K562 (cell line): ENCODE data around the gene ABCB10. TPM values are rescaled to one million over a fixed set of nuclear protein-coding genes. Genes with fewer than 3 reads are reported as not detected.

ENCODE experiments used
- ARID3B ChIP-seq: fragments of 250-450 bp; sonication (Bioruptor Pico); IDR thresholded peaks from 2 replicates; pipeline ENCODE4 v1.4.0; 2020; ENCODE audit warnings: borderline replicate concordance
- CBX8 ChIP-seq: fragments of 200-600 bp; sonication (generic); IDR thresholded peaks from 2 replicates; pipeline ENCODE4 v1.6.1; 2012; ENCODE audit warnings: borderline replicate concordance, mixed run types, low read depth, mild to moderate bottlenecking, moderate library complexity, mixed read lengths, low read length, control low read depth, inconsistent platforms; ENCODE audit not compliant: poor library complexity, severe bottlenecking; ENCODE audit errors: extremely low read depth
- CHD7 ChIP-seq: fragments of 200-600 bp; sonication (generic); IDR thresholded peaks from one replicate; pipeline ENCODE4 v1.6.1; 2012; ENCODE audit warnings: mild to moderate bottlenecking, low read depth, low read length, inconsistent platforms
- ERF ChIP-seq: fragments of 450-650 bp; formaldehyde crosslinking; IDR thresholded peaks from 2 replicates; pipeline ENCODE4 v1.4.0; 2020; ENCODE audit warnings: mild to moderate bottlenecking, mixed read lengths
- IRF2 ChIP-seq: sonication (generic); formaldehyde crosslinking; IDR thresholded peaks from 2 replicates; pipeline ENCODE4 v1.8.1; 2022; ENCODE audit warnings: mild to moderate bottlenecking, missing genetic modification reagents
- MBD2 ChIP-seq: sonication (generic); IDR thresholded peaks from 2 replicates; pipeline ENCODE4 v1.6.1; 2016; ENCODE audit warnings: low read depth, borderline replicate concordance
- RHOXF2B ChIP-seq: fragments of 250-450 bp; sonication (Bioruptor Pico); conservative IDR thresholded peaks from 2 replicates; pipeline ENCODE4 v1.5.1; 2021
- SRF ChIP-seq, 2 experiments: fragments of 250-450, 450-650 bp in 1 of 2; sonication (Bioruptor Pico) in 1 of 2; sonication (generic) in 1 of 2; formaldehyde crosslinking; IDR thresholded peaks; 2 replicates each; pipeline versions ENCODE4 v1.5.0 to v1.5.1; 2020 to 2022; ENCODE audit warnings: mild to moderate bottlenecking in 1 of 2, missing genetic modification reagents in 1 of 2
- XRCC5 ChIP-seq: fragments of 200-400 bp; formaldehyde crosslinking; IDR thresholded peaks from 2 replicates; pipeline ENCODE4 v1.6.1; 2017; ENCODE audit warnings: low read depth, mild to moderate bottlenecking, low read length
- ZNF134 ChIP-seq: fragments of 250-450 bp; sonication (Bioruptor Pico); conservative IDR thresholded peaks from 2 replicates; pipeline ENCODE4 v1.4.0; 2020
- ZNF311 ChIP-seq: fragments of 250-450 bp; sonication (Bioruptor Pico); IDR thresholded peaks from 2 replicates; pipeline ENCODE4 v1.4.0; 2020; ENCODE audit warnings: mild to moderate bottlenecking, moderate library complexity
- ZNF766 ChIP-seq: fragments of 200-800 bp; sonication (Bioruptor generic); conservative IDR thresholded peaks from 2 replicates; pipeline ENCODE4 v1.6.1; 2016; ENCODE audit warnings: missing genetic modification characterization, missing compliant biosample characterization
- polyA plus RNA-seq, 8 experiments: library from polyadenylated mRNA; depleted of rRNA in 4 of 8; stranded (reverse) in 5 of 8; unstranded in 3 of 8; fragments of >200 nt; fragmentation: Nextera tagmentation in 2 of 8; fragmentation: Illumina TruSeq in 1 of 8; extraction: Ambion mirVana in 2 of 8; extraction: Trizol in 1 of 8; gene quantifications; 2 replicates each; pipeline versions ENCODE4 v1.2.1 to v1.2.3, GENCODE V29; 2011 to 2014; ENCODE audit warnings: inconsistent platforms in 1 of 8, missing spikeins in 1 of 8
- total RNA-seq, 7 experiments: library from RNA; depleted of rRNA in 6 of 7; stranded (reverse); fragments of >200 nt in 6 of 7; fragmentation: Illumina TruSeq in 2 of 7; extraction: Trizol in 2 of 7; gene quantifications; 2 replicates each; pipeline versions ENCODE4 v1.2.1 to v1.2.3, GENCODE V29; 2011 to 2021; ENCODE audit warnings: low replicate concordance in 1 of 7
- TF ChIP-seq, protein P1 (sequence below): fragments of 250-450 bp; sonication (Bioruptor Pico); IDR thresholded peaks from 2 replicates; pipeline ENCODE4 v1.5.0; 2021

ABCB10 gene
- total and polyA plus RNA-seq, 9 of the 15 experiments (the other 6 are each of a cell fraction or from before 2014, with no cell fraction given), result 12.4 to 54.8 (median 36.4) TPM

DNA sequence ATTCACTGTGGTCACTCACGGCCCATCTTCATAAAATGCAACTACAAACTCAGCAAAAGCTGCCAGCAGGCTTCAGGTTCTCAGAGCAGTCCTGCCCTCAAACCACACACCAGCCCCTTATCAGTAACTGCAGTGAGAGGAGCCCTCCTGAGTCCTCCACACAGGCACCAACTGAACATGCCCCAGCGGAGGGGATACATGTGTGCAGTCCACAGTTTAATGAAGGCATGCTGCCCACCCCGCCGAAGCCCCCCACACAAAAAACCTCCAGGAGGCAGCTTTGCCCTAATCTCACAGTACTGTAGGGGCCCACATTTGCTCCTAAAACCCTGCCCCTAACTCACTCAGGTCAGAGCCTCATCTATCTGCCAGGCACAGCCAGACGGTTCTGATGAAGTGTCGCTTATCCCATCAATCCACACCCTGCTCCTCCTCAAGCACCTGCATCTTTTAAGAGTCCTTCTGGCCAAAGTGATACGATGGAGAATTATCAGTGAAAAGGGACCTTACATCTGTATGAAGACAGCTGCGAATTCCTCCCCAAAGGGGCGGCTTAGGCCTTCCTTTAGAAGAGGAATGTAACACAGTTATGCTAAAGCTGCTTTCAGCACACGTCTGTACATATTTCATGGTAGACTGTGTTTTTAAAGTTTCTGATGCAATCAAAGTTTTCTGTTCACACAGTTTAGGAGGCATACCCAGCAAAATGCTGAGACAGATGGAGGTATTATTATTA lies 3.5 kb downstream of the ABCB10 start (continued):
- TF ChIP-seq CHD7 (no peak), ZNF766 (peak; percentile 95), ZNF134 (CRISPR knock-in tag) (0 out of 2 replicates have a peak, but pooled peaks have one; percentile 12), RHOXF2B (CRISPR knock-in tag) (no peak), IRF2 (CRISPR knock-in tag) (no peak), ARID3B (no peak), ERF (CRISPR knock-in tag) (no peak; the same call in 1 of the 2 replicates), XRCC5 (no peak; the same call in 1 of the 2 replicates), SRF (CRISPR knock-in tag; IDR thresholded peaks at IDR 0.05) (no peak), ZNF311 (peak; percentile 88), CBX8 (no peak), MBD2 (peak; percentile 79)
- TF ChIP-seq, protein P1, sequence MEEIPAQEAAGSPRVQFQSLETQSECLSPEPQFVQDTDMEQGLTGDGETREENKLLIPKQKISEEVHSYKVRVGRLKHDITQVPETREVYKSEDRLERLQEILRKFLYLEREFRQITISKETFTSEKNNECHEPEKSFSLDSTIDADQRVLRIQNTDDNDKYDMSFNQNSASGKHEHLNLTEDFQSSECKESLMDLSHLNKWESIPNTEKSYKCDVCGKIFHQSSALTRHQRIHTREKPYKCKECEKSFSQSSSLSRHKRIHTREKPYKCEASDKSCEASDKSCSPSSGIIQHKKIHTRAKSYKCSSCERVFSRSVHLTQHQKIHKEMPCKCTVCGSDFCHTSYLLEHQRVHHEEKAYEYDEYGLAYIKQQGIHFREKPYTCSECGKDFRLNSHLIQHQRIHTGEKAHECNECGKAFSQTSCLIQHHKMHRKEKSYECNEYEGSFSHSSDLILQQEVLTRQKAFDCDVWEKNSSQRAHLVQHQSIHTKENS, result no peak
